Sigmoid colon (tissue), 7 donors: ENCODE results near the gene ERAS. TPM values are rescaled to one million over a fixed set of nuclear protein-coding genes. Genes with fewer than 3 reads are reported as not detected.

Experiments
- DNase-seq: peaks from one replicate; pipeline ENCODE4 v3.0.0-alpha.2; 2019
- H3K27ac ChIP-seq, 4 donors: fragments of 200-600 bp; sonication (generic); one replicate each; pipeline ENCODE4 v1.5.1; 2016 to 2019; ENCODE audit warnings: mild to moderate bottlenecking in 1 of 4
- H3K27me3 ChIP-seq, 3 donors: fragments of 200-600 bp; sonication (generic); one replicate each; pipeline ENCODE4 v1.5.1; 2019; ENCODE audit warnings: mild to moderate bottlenecking in 1 of 3
- H3K36me3 ChIP-seq, 4 donors: fragments of 200-600 bp; sonication (generic); one replicate each; pipeline ENCODE4 v1.5.1; 2016 to 2019
- H3K4me1 ChIP-seq, 4 donors: fragments of 200-600 bp; sonication (generic); one replicate each; pipeline ENCODE4 v1.5.1; 2017 to 2019
- H3K4me3 ChIP-seq, 4 donors: fragments of 200-600 bp; sonication (generic); one replicate each; pipeline ENCODE4 v1.5.1; 2017 to 2019; ENCODE audit warnings: mild to moderate bottlenecking in 2 of 4, moderate library complexity in 1 of 4
- H3K9me3 ChIP-seq, 4 donors: fragments of 200-600 bp in 3 of 4; sonication (generic) in 3 of 4; one replicate each; pipeline versions ENCODE4 v1.5.1 to v1.6.1; 2013 to 2019
- EP300 ChIP-seq, 4 donors: sonication (generic); formaldehyde crosslinking; IDR thresholded peaks; one replicate each; pipeline ENCODE4 v1.6.1; 2017; ENCODE audit warnings: antibody characterized with exemption in 4 of 4
- POLR2A ChIP-seq, 2 donors: fragments of 450-650 bp; IDR thresholded peaks; one replicate each; pipeline ENCODE4 v1.6.1; 2016; ENCODE audit warnings: antibody characterized with exemption in 2 of 2, mild to moderate bottlenecking in 2 of 2, moderate library complexity in 2 of 2
- POLR2AphosphoS5 ChIP-seq, 4 donors: sonication (generic); formaldehyde crosslinking; IDR thresholded peaks; one replicate each; pipeline ENCODE4 v1.6.1; 2017; ENCODE audit warnings: antibody characterized with exemption in 4 of 4
- WGBS, 2 donors: extraction: QIAGEN DNeasy Blood & Tissue Kit; methylation state at CpG; one replicate each; pipeline ENCODE4 v1.1.7; 2013; 5-methylcytosine and 5-hydroxymethylcytosine counted together
- intact Hi-C: fragments of 100-400 bp; cut with DNase I; formaldehyde crosslinking; loops from one replicate; pipeline ENCODE4 v1.15.1; 2023
- polyA plus RNA-seq, 3 donors: library from polyadenylated mRNA; stranded (reverse); fragments of 200-250 nt; gene quantifications; one replicate each; pipeline ENCODE4 v1.2.3, GENCODE V29; 2013
- total RNA-seq, 4 donors: library from RNA; depleted of rRNA; stranded (reverse); fragments of >200 nt; gene quantifications; one replicate each; pipeline ENCODE4 v1.1.0, GENCODE V29; 2016
- TF ChIP-seq, protein P1 (sequence below), 4 experiments: fragments of 450-650 bp in 3 of 4; fragments of 200-600 bp in 1 of 4; IDR thresholded peaks; one replicate each; pipeline ENCODE4 v1.5.1; 2016 to 2019; ENCODE audit warnings: antibody characterized with exemption in 4 of 4, mild to moderate bottlenecking in 3 of 4, moderate library complexity in 2 of 4
- donor health status: healthy with polysubstance abuse.
- donor health status: Bipolar disorder and iron deficiency.
- donor health status: healthy.

ERAS gene
- total and polyA plus RNA-seq, 7 donors, result 0.12 TPM; not detected in 6

- TF ChIP-seq, protein P1, sequence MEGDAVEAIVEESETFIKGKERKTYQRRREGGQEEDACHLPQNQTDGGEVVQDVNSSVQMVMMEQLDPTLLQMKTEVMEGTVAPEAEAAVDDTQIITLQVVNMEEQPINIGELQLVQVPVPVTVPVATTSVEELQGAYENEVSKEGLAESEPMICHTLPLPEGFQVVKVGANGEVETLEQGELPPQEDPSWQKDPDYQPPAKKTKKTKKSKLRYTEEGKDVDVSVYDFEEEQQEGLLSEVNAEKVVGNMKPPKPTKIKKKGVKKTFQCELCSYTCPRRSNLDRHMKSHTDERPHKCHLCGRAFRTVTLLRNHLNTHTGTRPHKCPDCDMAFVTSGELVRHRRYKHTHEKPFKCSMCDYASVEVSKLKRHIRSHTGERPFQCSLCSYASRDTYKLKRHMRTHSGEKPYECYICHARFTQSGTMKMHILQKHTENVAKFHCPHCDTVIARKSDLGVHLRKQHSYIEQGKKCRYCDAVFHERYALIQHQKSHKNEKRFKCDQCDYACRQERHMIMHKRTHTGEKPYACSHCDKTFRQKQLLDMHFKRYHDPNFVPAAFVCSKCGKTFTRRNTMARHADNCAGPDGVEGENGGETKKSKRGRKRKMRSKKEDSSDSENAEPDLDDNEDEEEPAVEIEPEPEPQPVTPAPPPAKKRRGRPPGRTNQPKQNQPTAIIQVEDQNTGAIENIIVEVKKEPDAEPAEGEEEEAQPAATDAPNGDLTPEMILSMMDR (IDR thresholded peaks at IDR 0.05), result no peak
- TF ChIP-seq POLR2A (IDR thresholded peaks at IDR 0.05) (no peak), EP300 (IDR thresholded peaks at IDR 0.05) (no peak), POLR2AphosphoS5 (IDR thresholded peaks at IDR 0.05) (no peak)
- H3K9me3 ChIP-seq, result no peaks in the 10 kb centered on the region
- H3K4me1 ChIP-seq, result no peaks in the 10 kb centered on the region
- intact Hi-C loops, result no loop called here
- 89 to 96% methylated on average over 8 of the region's 8 CpGs for WGBS, 2 donors
- H3K27ac ChIP-seq, result no peak overlapping the region
- no peak for DNase-seq
- H3K36me3 ChIP-seq, result peaks cover 0 to 37% (median 6%) of the 10 kb centered on the region in 4 donors
- H3K27me3 ChIP-seq, result no peaks in the 10 kb centered on the region
- no peak overlapping the region for H3K4me3 ChIP-seq
Observed at GRCh38 chrX:48813644-48814043, 12.7 kb upstream of the ERAS start.

GRCh38 chrX:48814722-48815121, 11.6 kb upstream of the ERAS start:
- Histone ChIP-seq H3K4me1 (no peaks in the 10 kb centered on the region), H3K27me3 (no peaks in the 10 kb centered on the region), H3K27ac (no peak overlapping the region), H3K4me3 (no peak overlapping the region), H3K9me3 (no peaks in the 10 kb centered on the region), H3K36me3 (peaks cover 0 to 39% (median 6%) of the 10 kb centered on the region in 4 donors)
- no peak for DNase-seq
- 95% methylated on average over 8 of the region's 8 CpGs for WGBS, 2 donors
- intact Hi-C loops, result no loop called here
- no peak for TF ChIP-seq EP300 (IDR thresholded peaks at IDR 0.05)
- no peak for TF ChIP-seq POLR2AphosphoS5 (IDR thresholded peaks at IDR 0.05)
- TF ChIP-seq, protein P1 (IDR thresholded peaks at IDR 0.05), result no peak
- TF ChIP-seq POLR2A (IDR thresholded peaks at IDR 0.05), result no peak

DNA sequence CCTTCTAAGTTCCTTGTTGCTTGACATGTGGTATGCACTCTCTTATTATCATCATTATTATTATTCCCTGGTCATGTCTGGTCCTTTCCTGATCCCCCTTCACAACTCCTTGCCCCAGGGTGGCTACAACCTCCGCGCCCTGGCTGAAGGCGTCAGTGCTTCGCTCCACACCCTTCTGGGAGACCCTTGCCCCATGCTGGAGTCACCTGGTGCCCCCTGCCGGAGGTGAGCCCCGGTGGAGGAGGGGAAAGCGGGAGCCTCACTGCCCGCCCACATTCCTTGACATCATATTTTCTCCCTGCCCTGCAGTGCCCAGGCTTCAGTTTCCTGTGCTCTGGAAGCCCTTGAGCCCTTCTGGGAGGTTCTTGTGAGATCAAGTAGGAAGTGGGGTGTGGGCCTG, 11.0 kb upstream of the ERAS start:
- 90% methylated on average over 8 of the region's 8 CpGs for WGBS, 2 donors
- Histone ChIP-seq H3K4me1 (no peaks in the 10 kb centered on the region), H3K36me3 (peaks cover 0 to 44% (median 6%) of the 10 kb centered on the region in 4 donors), H3K27ac (no peak overlapping the region), H3K4me3 (no peak overlapping the region), H3K9me3 (no peaks in the 10 kb centered on the region), H3K27me3 (no peaks in the 10 kb centered on the region)
- intact Hi-C loops, result no loop called here
- TF ChIP-seq, protein P1 (IDR thresholded peaks at IDR 0.05), result no peak
- TF ChIP-seq POLR2A (IDR thresholded peaks at IDR 0.05) (no peak), POLR2AphosphoS5 (IDR thresholded peaks at IDR 0.05) (no peak), EP300 (IDR thresholded peaks at IDR 0.05) (no peak)
- DNase-seq, result no peak

DNA sequence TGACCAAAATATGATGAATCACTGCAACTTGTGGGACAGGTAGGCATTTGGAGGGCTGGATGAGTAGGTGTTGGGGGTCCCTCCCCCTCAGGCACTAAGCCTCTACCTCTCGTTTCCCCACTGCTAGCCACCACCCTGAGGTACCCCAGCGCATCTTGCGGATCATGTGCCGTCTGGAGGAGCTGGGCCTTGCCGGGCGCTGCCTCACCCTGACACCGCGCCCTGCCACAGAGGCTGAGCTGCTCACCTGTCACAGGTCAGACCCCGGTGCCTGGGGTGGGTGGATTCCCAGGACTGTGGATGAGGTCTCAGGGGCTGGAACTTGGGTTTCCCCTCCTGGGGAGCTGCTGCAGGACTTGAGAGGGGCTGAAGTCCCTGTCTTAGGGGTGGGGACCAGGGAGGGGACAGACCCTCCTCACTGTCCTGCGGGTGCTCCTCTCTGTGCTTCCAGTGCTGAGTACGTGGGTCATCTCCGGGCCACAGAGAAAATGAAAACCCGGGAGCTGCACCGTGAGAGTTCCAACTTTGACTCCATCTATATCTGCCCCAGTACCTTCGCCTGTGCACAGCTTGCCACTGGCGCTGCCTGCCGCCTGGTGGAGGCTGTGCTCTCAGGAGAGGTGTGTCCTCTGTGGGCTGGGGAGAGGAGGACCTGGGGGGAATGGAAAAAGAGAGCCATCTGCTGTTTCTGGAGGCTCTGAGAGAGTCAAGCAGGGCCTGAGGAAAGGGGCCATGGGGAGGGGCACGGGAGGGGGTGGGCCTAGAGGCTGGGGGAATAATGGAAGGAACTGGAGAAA, 10.1 kb upstream of the ERAS start:
- 95 to 96% methylated on average over 18 of the region's 18 CpGs for WGBS, 2 donors

More for the DNA sequence above, 10.1 kb upstream of the ERAS start:
- DNase-seq, result no peak
- TF ChIP-seq POLR2AphosphoS5 (IDR thresholded peaks at IDR 0.05), result no peak
- TF ChIP-seq EP300 (IDR thresholded peaks at IDR 0.05), result no peak
- TF ChIP-seq, protein P1 (IDR thresholded peaks at IDR 0.05), result no peak
- TF ChIP-seq POLR2A (IDR thresholded peaks at IDR 0.05), result no peak
- H3K36me3 ChIP-seq, result peaks cover 0 to 50% (median 6%) of the 10 kb centered on the region in 4 donors
- H3K27ac ChIP-seq, result no peak overlapping the region
- intact Hi-C loops, result no loop called here
- no peaks in the 10 kb centered on the region for H3K4me1 ChIP-seq
- no peaks in the 10 kb centered on the region for H3K27me3 ChIP-seq
- no peaks in the 10 kb centered on the region for H3K9me3 ChIP-seq
- no peak overlapping the region for H3K4me3 ChIP-seq
